Progenitor cell of endocrine pancreas (in vitro differentiated cells): Measurements from ENCODE around the gene ADAM11. TPM values are rescaled to one million over a fixed set of nuclear protein-coding genes. Genes with fewer than 3 reads are reported as not detected.
"Not testable (repeated sequence)": the region's sequence is repeated elsewhere in the genome, so short reads cannot be mapped to it uniquely, and the experiment has no call there.

Experiments used
- DNase-seq: peaks from one replicate; pipeline ENCODE4 v3.0.0; 2021; ENCODE audit warnings: low spot score; ENCODE audit not compliant: unreplicated experiment
- H3K27ac Mint-ChIP-seq: 2 replicates; pipeline ENCODE4 v1.8.0; 2021; ENCODE audit warnings: mild to moderate bottlenecking, moderate library complexity, mixed read lengths
- H3K27me3 Mint-ChIP-seq: 2 replicates; pipeline ENCODE4 v1.8.0; 2021; ENCODE audit warnings: mixed read lengths
- H3K36me3 Mint-ChIP-seq: 2 replicates; pipeline ENCODE4 v1.8.0; 2022; ENCODE audit warnings: mixed read lengths; ENCODE audit not compliant: insufficient read depth
- H3K4me1 Mint-ChIP-seq: 2 replicates; pipeline ENCODE4 v1.8.0; 2021; ENCODE audit warnings: low read depth, mixed read lengths
- H3K4me3 Mint-ChIP-seq: 2 replicates; pipeline ENCODE4 v1.8.0; 2021; ENCODE audit warnings: low read depth, mild to moderate bottlenecking, moderate library complexity, mixed read lengths
- H3K9me3 Mint-ChIP-seq: 2 replicates; pipeline ENCODE4 v1.8.0; 2021; ENCODE audit warnings: low read depth, mixed read lengths
- total RNA-seq: library from RNA; stranded (reverse); gene quantifications from 2 replicates; pipeline ENCODE4 v1.2.1, GENCODE V29; 2021
- TF ChIP-seq, protein P1 (sequence below): fragments of 200-600 bp; sonication (generic); IDR thresholded peaks from one replicate; pipeline ENCODE4 v1.5.0; 2021; ENCODE audit warnings: antibody characterized with exemption, mild to moderate bottlenecking; ENCODE audit not compliant: unreplicated experiment

Gene ADAM11
- total RNA-seq, 1 donor from 2014 or later, result 1.4 TPM

DNA sequence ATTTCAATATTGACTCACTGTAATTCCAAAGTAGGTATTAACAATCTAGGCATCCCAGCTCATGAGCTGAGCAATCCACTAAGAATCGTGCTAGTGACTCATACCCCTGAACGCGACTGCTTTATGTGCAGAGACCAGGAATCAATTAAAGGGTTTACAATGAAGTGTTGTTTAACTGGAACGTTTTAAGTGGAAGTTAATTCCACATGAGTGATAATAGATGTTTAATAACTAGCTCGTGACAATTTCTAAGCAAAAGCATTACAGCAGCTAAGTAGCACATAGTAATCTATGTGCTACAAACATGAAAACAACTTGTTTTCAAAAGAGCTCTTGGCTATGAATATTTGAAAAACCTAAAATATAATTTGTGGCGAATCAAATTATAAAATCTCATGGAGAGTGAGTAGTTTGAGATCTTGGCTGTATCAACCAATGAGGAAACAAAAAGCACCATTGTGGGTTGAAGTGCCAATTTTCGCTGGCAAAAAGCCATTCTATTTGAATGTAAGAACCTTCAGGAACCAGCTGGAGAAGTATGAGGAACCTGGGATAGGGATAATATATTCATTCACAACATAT, 61.9 kb downstream of the ADAM11 start:
- Mint-ChIP-seq H3K9me3 (no peaks in the 10 kb centered on the region), H3K4me1 (peaks cover 9% of the 10 kb centered on the region), H3K27me3 (no peaks in the 10 kb centered on the region), H3K27ac (peak overlapping the region; percentile 59), H3K36me3 (no peaks in the 10 kb centered on the region), H3K4me3 (no peak overlapping the region)
- no peak for DNase-seq
- TF ChIP-seq, protein P1, sequence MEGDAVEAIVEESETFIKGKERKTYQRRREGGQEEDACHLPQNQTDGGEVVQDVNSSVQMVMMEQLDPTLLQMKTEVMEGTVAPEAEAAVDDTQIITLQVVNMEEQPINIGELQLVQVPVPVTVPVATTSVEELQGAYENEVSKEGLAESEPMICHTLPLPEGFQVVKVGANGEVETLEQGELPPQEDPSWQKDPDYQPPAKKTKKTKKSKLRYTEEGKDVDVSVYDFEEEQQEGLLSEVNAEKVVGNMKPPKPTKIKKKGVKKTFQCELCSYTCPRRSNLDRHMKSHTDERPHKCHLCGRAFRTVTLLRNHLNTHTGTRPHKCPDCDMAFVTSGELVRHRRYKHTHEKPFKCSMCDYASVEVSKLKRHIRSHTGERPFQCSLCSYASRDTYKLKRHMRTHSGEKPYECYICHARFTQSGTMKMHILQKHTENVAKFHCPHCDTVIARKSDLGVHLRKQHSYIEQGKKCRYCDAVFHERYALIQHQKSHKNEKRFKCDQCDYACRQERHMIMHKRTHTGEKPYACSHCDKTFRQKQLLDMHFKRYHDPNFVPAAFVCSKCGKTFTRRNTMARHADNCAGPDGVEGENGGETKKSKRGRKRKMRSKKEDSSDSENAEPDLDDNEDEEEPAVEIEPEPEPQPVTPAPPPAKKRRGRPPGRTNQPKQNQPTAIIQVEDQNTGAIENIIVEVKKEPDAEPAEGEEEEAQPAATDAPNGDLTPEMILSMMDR, result no peak

DNA sequence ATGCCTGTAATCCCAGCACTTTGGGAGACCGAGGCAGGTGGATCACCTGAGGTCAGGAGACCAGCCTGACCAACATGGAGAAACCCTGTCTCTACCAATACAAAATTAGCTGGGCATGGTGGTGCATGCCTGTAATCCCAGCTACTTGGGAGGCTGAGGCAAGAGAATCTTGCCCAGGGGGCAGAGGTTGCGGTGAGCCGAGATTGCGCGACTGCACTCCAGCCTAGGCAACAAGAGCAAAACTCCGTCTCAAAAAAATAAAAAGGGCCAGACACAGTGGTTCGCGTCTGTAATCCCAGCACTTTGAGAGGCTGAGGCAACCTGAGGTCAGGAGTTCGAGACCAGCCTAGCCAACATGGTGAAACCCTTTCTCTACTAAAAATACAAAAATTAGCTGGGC, 66.4 kb downstream of the ADAM11 start:
- not testable (repeated sequence) for H3K27ac Mint-ChIP-seq, H3K36me3 Mint-ChIP-seq, DNase-seq, H3K4me3 Mint-ChIP-seq, H3K27me3 Mint-ChIP-seq, H3K9me3 Mint-ChIP-seq
- peaks cover 22% of the 10 kb centered on the region for H3K4me1 Mint-ChIP-seq

DNA sequence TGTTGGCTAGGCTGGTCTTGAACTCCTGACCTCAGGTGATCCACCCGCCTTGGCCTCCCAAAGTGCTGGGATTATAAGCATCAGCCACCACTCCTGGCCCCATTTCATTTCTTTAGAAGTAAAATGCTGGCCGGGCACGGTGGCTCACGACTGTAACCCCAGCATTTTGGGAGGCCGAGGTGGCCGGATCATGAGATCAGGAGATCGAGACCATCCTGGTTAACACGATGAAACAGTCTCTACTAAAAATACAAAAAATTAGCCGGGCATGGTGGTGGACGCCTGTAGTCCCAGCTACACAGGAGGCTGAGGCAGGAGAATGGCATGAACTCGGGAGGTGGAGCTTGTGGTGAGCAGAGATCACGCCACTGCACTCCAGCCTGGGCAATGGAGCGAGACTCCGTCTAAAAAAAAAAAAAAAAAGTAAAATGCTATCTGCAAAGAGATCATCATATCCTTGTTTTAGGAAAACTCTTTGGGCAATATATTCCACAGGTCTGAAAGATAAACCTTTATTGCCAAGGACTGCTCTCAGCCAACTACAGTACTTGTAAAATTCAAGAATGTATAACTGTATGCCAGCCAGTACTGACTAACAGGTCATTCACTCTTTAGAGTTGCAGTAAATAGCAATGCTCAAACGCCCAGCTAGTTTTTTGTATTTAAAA, 67.5 kb downstream of the ADAM11 start:
- H3K4me3 Mint-ChIP-seq, result no peak overlapping the region

DNA sequence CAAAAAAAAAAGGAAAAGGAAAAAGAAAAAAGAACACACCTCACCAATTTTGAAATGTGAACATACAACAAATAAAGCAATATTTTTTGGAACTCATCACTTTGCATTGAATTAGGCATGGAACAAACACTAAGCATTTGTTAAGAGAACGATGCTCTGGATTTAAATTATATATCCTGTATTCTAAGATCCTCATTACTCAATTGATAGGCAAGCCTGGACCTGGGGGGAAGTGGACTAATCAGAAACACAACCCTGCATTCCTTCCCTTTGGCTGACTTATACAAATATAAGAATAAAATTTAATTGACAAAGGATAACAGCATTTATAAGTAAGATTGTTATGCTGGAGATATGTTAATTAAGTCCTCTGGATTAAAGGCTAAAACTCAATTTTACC, 69.1 kb downstream of the ADAM11 start:
- no peaks in the 10 kb centered on the region for H3K9me3 Mint-ChIP-seq
- peak overlapping the region; percentile 8 for H3K4me3 Mint-ChIP-seq
- peaks cover 3% of the 10 kb centered on the region for H3K27me3 Mint-ChIP-seq
- no peak for DNase-seq
- TF ChIP-seq, protein P1, result no peak
- no peaks in the 10 kb centered on the region for H3K36me3 Mint-ChIP-seq
- H3K4me1 Mint-ChIP-seq, result peaks cover 15% of the 10 kb centered on the region
- H3K27ac Mint-ChIP-seq, result no peak overlapping the region

More for the DNA sequence above, 67.5 kb downstream of the ADAM11 start:
- DNase-seq, result no peak
- peaks cover 15% of the 10 kb centered on the region for H3K4me1 Mint-ChIP-seq
- TF ChIP-seq, protein P1, result no peak
- H3K36me3 Mint-ChIP-seq, result no peaks in the 10 kb centered on the region
- H3K9me3 Mint-ChIP-seq, result no peaks in the 10 kb centered on the region
- no peaks in the 10 kb centered on the region for H3K27me3 Mint-ChIP-seq
- H3K27ac Mint-ChIP-seq, result no peak overlapping the region

DNA sequence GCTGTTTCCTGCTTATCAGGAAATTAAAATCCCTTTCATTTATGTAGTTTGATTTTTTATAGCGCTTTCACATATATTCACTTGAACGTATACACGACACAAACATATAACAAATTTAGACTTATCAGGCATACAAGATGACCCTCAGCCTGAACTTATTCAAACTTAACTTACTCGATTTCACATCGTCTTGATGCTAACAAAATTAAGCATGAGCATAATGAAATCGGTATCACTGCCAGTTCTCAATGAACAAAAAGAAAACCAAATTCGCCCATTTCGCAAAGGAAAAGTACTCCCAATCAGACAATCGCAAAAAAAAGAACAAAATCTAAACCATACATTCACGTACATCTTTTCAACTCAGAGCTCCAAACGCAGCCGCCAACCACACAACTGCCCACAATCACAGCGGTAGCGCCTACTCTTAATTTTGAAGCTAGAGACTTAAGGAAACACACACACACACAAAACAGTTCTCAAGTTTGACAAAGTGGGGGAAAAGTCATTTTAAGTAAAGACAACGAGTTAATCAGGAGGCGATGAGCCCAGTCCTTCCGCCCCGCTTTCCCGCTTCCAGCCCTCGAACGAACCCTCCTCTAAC, 70.2 kb downstream of the ADAM11 start:
- H3K27ac Mint-ChIP-seq, result peak overlapping the region; percentile 96
- H3K27me3 Mint-ChIP-seq, result peaks cover 6% of the 10 kb centered on the region
- H3K4me3 Mint-ChIP-seq, result peak overlapping the region; percentile 94
- no peaks in the 10 kb centered on the region for H3K36me3 Mint-ChIP-seq
- DNase-seq, result no peak
- H3K4me1 Mint-ChIP-seq, result peaks cover 15% of the 10 kb centered on the region
- TF ChIP-seq, protein P1, result no peak
- H3K9me3 Mint-ChIP-seq, result no peaks in the 10 kb centered on the region
